ENCODE data around the gene LGR6. TPM values are rescaled to one million over a fixed set of nuclear protein-coding genes. Genes with fewer than 3 reads are reported as not detected.
"Not testable (repeated sequence)": the region's sequence is repeated elsewhere in the genome, so short reads cannot be mapped to it uniquely, and the experiment has no call there.

Gene LGR6
- total RNA-seq, 8 experiments from 2014 or later = 0.13 to 1.0 (median 0.35) TPM

GRCh38 chr1:202187697-202188407 is 5.7 kb upstream of the LGR6 start:
- WGBS, 10 experiments = 50 to 80% (median 71%) methylated on average over 1 to 3 of the region's 8 CpGs; no CpG with 5 or more reads in 6 of the 10 experiments
- in situ Hi-C loops (cut with MboI; ENCODE audit: low pct_unique_long_range_greater_than_20kb in 2 of 9, low sequenced_read_pairs in 9 of 9, unreplicated experiment in 9 of 9) = loop anchor here in 7 of 9 experiments (5.0 to 25.0 kb wide), 4 partner anchors 124 to 524 kb away; partner anchors contain the start of gene SYT2 (in 1 of the 7)

GRCh38 chr1:202189001-202189790 is 4.4 kb upstream of the LGR6 start:
- peaks cover 0 to 11% of the 10 kb centered on the region in 2 donors for H3K4me1 ChIP-seq (replicated peaks in 1 of 2)
- peak; percentile 37 to 69 (median 63) for ATAC-seq (replicated peaks in 6 of 8)
- no peak overlapping the region for H3K4me3 ChIP-seq
- in situ Hi-C loops (cut with MboI; ENCODE audit: low pct_unique_long_range_greater_than_20kb in 2 of 9, low sequenced_read_pairs in 9 of 9, unreplicated experiment in 9 of 9) = loop anchor here in 7 of 9 experiments (5.0 to 25.0 kb wide), 4 partner anchors 123 to 523 kb away; partner anchors contain the start of gene SYT2 (in 1 of the 7)
- 17 to 86% (median 80%) methylated on average over 1 to 7 of the region's 20 CpGs; no CpG with 5 or more reads in 5 of the 10 experiments for WGBS, 10 experiments
- no peak overlapping the region for H3K27ac ChIP-seq

More at GRCh38 chr1:202187697-202188407, 5.7 kb upstream of the LGR6 start:
- no peak overlapping the region for H3K4me3 ChIP-seq
- no peak for ATAC-seq (replicated peaks in 6 of 8)
- peaks cover 0 to 11% of the 10 kb centered on the region in 2 donors for H3K4me1 ChIP-seq (replicated peaks in 1 of 2)
- no peak overlapping the region for H3K27ac ChIP-seq

- peak in 3 of 8 experiments; percentile 54 to 89 (median 69) for ATAC-seq (replicated peaks in 6 of 8)
- Histone ChIP-seq H3K27ac (no peak overlapping the region), H3K4me1 (replicated peaks in 1 of 2) (peaks cover 0 to 7% of the 10 kb centered on the region in 2 donors), H3K4me3 (no peak overlapping the region)
- 10 to 81% (median 74%) methylated on average over 2 to 6 of the region's 7 CpGs; no CpG with 5 or more reads in 6 of the 10 experiments for WGBS, 10 experiments
- in situ Hi-C loops (cut with MboI; ENCODE audit: low pct_unique_long_range_greater_than_20kb in 2 of 9, low sequenced_read_pairs in 9 of 9, unreplicated experiment in 9 of 9) = loop anchor here in 7 of 9 experiments (5.0 to 25.0 kb wide), 4 partner anchors 122 to 522 kb away; partner anchors contain the start of gene SYT2 (in 1 of the 7)
Measured at GRCh38 chr1:202189918-202190715, 3.5 kb upstream of the LGR6 start.

GRCh38 chr1:202191391-202191790 is 2.2 kb upstream of the LGR6 start:
- in situ Hi-C loops (cut with MboI; ENCODE audit: low pct_unique_long_range_greater_than_20kb in 2 of 9, low sequenced_read_pairs in 9 of 9, unreplicated experiment in 9 of 9) = loop anchor here in 3 of 9 experiments (25.0 kb wide), 2 partner anchors 121 to 521 kb away; partner anchors contain the start of gene SYT2 (in 1 of the 3)
- not testable (repeated sequence) for H3K4me1 ChIP-seq (replicated peaks in 1 of 2); H3K4me3 ChIP-seq; H3K27ac ChIP-seq; ATAC-seq (replicated peaks in 6 of 8)
- no CpG with 5 or more reads among the region's 33 CpGs for WGBS, 10 experiments

- in situ Hi-C loops (cut with MboI; ENCODE audit: low pct_unique_long_range_greater_than_20kb in 2 of 9, low sequenced_read_pairs in 9 of 9, unreplicated experiment in 9 of 9) = loop anchor here in 3 of 9 experiments (25.0 kb wide), 2 partner anchors 119 to 519 kb away; partner anchors contain the start of gene SYT2 (in 1 of the 3)
- H3K4me3 ChIP-seq = no peak overlapping the region
- no peak overlapping the region for H3K27ac ChIP-seq
- peak in 7 of 8 experiments; percentile 26 to 63 (median 41) for ATAC-seq (replicated peaks in 6 of 8)
- H3K4me1 ChIP-seq (replicated peaks in 1 of 2) = peaks cover 0 to 7% of the 10 kb centered on the region in 2 donors
- WGBS, 10 experiments = 0 to 53% (median 23%) methylated on average over 2 to 14 of the region's 18 CpGs; no CpG with 5 or more reads in 1 of the 10 experiments
Measured at GRCh38 chr1:202192770-202193613, 607 bp upstream of the LGR6 start.

GRCh38 chr1:202194328-202194648 is 689 bp downstream of the LGR6 start:
- H3K27ac ChIP-seq = no peak overlapping the region
- H3K4me3 ChIP-seq = no peak overlapping the region
- no peak for ATAC-seq (replicated peaks in 6 of 8)
- no peaks in the 10 kb centered on the region for H3K4me1 ChIP-seq (replicated peaks in 1 of 2)
- in situ Hi-C loops (cut with MboI; ENCODE audit: low pct_unique_long_range_greater_than_20kb in 2 of 9, low sequenced_read_pairs in 9 of 9, unreplicated experiment in 9 of 9) = loop anchor here in 3 of 9 experiments (25.0 kb wide), 2 partner anchors 118 to 518 kb away; partner anchors contain the start of gene SYT2 (in 1 of the 3)
- no CpG with 5 or more reads among the region's 11 CpGs for WGBS, 10 experiments

- ATAC-seq (replicated peaks in 6 of 8) = no peak
Measured at GRCh38 chr1:202197653-202198365, 4.2 kb downstream of the LGR6 start.

GRCh38 chr1:202198366-202198724 is 4.7 kb downstream of the LGR6 start:
- in situ Hi-C loops (cut with MboI; ENCODE audit: low pct_unique_long_range_greater_than_20kb in 2 of 9, low sequenced_read_pairs in 9 of 9, unreplicated experiment in 9 of 9) = loop anchor here in 3 of 9 experiments (25.0 kb wide), 2 partner anchors 114 to 514 kb away; partner anchors contain the start of gene SYT2 (in 1 of the 3)
- no peak for ATAC-seq (replicated peaks in 6 of 8)
- Histone ChIP-seq H3K27ac (no peak overlapping the region), H3K4me3 (no peak overlapping the region), H3K4me1 (replicated peaks in 1 of 2) (no peaks in the 10 kb centered on the region)
- WGBS, 10 experiments = 50 to 80% (median 67%) methylated on average over 1 of the region's 1 CpG; no CpG with 5 or more reads in 5 of the 10 experiments

More at GRCh38 chr1:202197653-202198365, 4.2 kb downstream of the LGR6 start:
- Histone ChIP-seq H3K4me1 (replicated peaks in 1 of 2) (no peaks in the 10 kb centered on the region), H3K27ac (no peak overlapping the region), H3K4me3 (no peak overlapping the region)
- in situ Hi-C loops (cut with MboI; ENCODE audit: low pct_unique_long_range_greater_than_20kb in 2 of 9, low sequenced_read_pairs in 9 of 9, unreplicated experiment in 9 of 9) = loop anchor here in 3 of 9 experiments (25.0 kb wide), 2 partner anchors 114 to 514 kb away; partner anchors contain the start of gene SYT2 (in 1 of the 3)
- WGBS, 10 experiments = 40 to 87% (median 80%) methylated on average over 1 to 7 of the region's 7 CpGs; no CpG with 5 or more reads in 3 of the 10 experiments

GRCh38 chr1:202199040-202199889 is 5.7 kb downstream of the LGR6 start:
- in situ Hi-C loops (cut with MboI; ENCODE audit: low pct_unique_long_range_greater_than_20kb in 2 of 9, low sequenced_read_pairs in 9 of 9, unreplicated experiment in 9 of 9) = loop anchor here in 3 of 9 experiments (25.0 kb wide), 2 partner anchors 113 to 513 kb away; partner anchors contain the start of gene SYT2 (in 1 of the 3)
- ATAC-seq (replicated peaks in 6 of 8) = no peak
- 40 to 90% (median 75%) methylated on average over 2 to 4 of the region's 16 CpGs; no CpG with 5 or more reads in 6 of the 10 experiments for WGBS, 10 experiments

GRCh38 chr1:202200112-202200548 is 6.5 kb downstream of the LGR6 start:
- ATAC-seq (replicated peaks in 6 of 8) = peak in 1 of 8 experiments; percentile 14
- H3K4me1 ChIP-seq (replicated peaks in 1 of 2) = no peaks in the 10 kb centered on the region
- no peak overlapping the region for H3K27ac ChIP-seq
- in situ Hi-C loops (cut with MboI; ENCODE audit: low pct_unique_long_range_greater_than_20kb in 2 of 9, low sequenced_read_pairs in 9 of 9, unreplicated experiment in 9 of 9) = no loop called here
- no peak overlapping the region for H3K4me3 ChIP-seq
- WGBS, 10 experiments = 33 to 100% (median 55%) methylated on average over 1 to 4 of the region's 4 CpGs; no CpG with 5 or more reads in 2 of the 10 experiments

More at GRCh38 chr1:202199040-202199889, 5.7 kb downstream of the LGR6 start:
- no peaks in the 10 kb centered on the region for H3K4me1 ChIP-seq (replicated peaks in 1 of 2)
- H3K27ac ChIP-seq = no peak overlapping the region
- H3K4me3 ChIP-seq = no peak overlapping the region
